Neutrophil (primary cell): Measurements from ENCODE around the gene LGALS3BP.

Experiments
- H3K27ac ChIP-seq: fragments of 200-600 bp; sonication (generic); 2 replicates; pipeline ENCODE4 v1.5.1; 2016; ENCODE audit warnings: mild to moderate bottlenecking, moderate library complexity
- H3K27me3 ChIP-seq: fragments of 200-600 bp; sonication (generic); 2 replicates; pipeline ENCODE4 v1.6.0; 2016; ENCODE audit warnings: mild to moderate bottlenecking
- H3K36me3 ChIP-seq: fragments of 200-600 bp; sonication (generic); 2 replicates; pipeline ENCODE4 v1.5.1; 2017
- H3K4me1 ChIP-seq, 2 experiments: fragments of 200-600 bp in 1 of 2; sonication (generic) in 1 of 2; 1 replicate in 1 of 2; 2 replicates in 1 of 2; pipeline versions ENCODE4 v1.5.1 to v1.6.1; 2013 to 2016; ENCODE audit warnings: low read depth in 1 of 2, low read length in 1 of 2, mild to moderate bottlenecking in 1 of 2, moderate library complexity in 1 of 2; ENCODE audit not compliant: control insufficient read depth in 1 of 2, insufficient read depth in 1 of 2
- H3K4me3 ChIP-seq, 2 experiments: fragments of 200-600 bp in 1 of 2; sonication (generic) in 1 of 2; 1 replicate in 1 of 2; 2 replicates in 1 of 2; pipeline ENCODE4 v1.5.1; 2013 to 2016; ENCODE audit warnings: low read depth in 1 of 2, low read length in 1 of 2, mild to moderate bottlenecking in 1 of 2, moderate library complexity in 1 of 2
- H3K9me3 ChIP-seq: fragments of 200-600 bp; sonication (generic); 2 replicates; pipeline ENCODE4 v1.5.1; 2016
- TF ChIP-seq, protein P1 (sequence below): fragments of 200-600 bp; sonication (generic); IDR thresholded peaks from 2 replicates; pipeline ENCODE4 v1.5.1; 2016; ENCODE audit warnings: antibody characterized with exemption

The LGALS3BP gene

DNA sequence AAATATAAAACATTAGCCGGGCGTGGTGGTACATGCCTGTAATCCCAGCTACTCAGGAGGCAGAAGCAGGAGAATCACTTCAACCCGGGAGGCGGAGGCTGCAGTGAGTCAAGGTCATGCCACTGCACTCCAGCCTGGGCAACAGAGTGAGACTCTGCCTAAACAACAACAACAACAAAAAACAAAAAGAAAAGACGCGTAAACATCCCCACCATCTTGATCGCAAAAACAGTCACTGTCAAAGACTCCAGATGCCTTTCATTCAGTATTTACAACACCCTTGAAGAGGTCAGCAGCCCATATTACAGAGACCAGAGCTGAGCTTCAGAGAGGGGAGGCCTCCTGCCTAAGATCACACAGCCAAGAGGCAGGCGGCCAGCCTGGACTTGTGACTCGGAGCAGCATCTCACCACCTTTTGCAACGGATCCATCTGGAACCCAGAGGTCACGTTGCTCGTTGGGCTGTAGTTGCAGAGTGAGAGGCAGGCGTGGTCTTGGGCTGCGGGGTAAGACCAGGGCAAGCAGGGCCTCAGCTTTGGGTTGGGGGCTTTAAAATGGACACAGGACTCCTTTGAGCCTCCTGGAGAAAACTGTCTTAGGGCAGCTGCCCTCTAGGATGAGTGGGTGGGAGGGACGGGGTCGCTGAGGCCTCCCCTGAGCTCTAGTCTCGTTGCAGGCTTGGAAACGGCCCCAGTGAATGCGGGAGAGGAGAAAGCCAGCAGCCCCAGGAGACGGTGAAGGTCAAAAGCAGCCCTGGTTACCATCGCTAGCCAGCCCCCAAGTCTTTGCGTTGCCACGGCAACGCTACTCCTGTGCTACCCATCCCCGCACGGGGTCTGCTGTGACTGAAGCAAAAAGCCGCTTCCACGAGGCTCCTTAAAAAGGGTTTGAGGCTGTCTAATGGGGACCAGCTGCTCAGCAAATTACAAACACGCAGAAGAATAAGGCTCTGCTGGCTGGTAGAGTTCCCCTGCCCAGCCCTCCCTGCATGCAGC, 26.1 kb downstream of the LGALS3BP start:
- Histone ChIP-seq H3K27me3 (no peaks in the 10 kb centered on the region), H3K9me3 (no peaks in the 10 kb centered on the region), H3K36me3 (no peaks in the 10 kb centered on the region), H3K4me3 (no peak overlapping the region), H3K27ac (no peak overlapping the region), H3K4me1 (no peaks in the 10 kb centered on the region)
- TF ChIP-seq, protein P1, sequence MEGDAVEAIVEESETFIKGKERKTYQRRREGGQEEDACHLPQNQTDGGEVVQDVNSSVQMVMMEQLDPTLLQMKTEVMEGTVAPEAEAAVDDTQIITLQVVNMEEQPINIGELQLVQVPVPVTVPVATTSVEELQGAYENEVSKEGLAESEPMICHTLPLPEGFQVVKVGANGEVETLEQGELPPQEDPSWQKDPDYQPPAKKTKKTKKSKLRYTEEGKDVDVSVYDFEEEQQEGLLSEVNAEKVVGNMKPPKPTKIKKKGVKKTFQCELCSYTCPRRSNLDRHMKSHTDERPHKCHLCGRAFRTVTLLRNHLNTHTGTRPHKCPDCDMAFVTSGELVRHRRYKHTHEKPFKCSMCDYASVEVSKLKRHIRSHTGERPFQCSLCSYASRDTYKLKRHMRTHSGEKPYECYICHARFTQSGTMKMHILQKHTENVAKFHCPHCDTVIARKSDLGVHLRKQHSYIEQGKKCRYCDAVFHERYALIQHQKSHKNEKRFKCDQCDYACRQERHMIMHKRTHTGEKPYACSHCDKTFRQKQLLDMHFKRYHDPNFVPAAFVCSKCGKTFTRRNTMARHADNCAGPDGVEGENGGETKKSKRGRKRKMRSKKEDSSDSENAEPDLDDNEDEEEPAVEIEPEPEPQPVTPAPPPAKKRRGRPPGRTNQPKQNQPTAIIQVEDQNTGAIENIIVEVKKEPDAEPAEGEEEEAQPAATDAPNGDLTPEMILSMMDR = no peak

DNA sequence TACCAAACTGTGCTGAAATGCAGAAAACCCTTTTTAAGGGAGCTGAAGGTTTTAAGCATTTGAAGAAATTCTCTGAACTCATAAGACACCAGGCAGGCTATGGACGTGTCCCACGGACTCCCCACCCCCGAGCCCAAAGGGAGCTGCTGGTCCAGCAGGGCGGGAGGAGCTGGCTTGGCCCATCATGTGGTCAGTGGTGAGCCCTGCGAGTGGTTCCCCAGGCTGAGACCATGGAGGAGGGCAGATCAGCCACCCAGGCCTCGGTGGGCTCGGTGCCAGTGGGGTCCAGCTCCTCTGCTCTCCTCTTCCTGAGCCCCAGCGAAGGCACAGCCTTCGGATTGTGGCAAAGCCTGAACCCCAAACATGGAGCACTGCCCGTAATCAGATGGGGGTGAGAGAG, 27.0 kb downstream of the LGALS3BP start:
- H3K27me3 ChIP-seq = no peaks in the 10 kb centered on the region
- TF ChIP-seq, protein P1 = no peak

DNA sequence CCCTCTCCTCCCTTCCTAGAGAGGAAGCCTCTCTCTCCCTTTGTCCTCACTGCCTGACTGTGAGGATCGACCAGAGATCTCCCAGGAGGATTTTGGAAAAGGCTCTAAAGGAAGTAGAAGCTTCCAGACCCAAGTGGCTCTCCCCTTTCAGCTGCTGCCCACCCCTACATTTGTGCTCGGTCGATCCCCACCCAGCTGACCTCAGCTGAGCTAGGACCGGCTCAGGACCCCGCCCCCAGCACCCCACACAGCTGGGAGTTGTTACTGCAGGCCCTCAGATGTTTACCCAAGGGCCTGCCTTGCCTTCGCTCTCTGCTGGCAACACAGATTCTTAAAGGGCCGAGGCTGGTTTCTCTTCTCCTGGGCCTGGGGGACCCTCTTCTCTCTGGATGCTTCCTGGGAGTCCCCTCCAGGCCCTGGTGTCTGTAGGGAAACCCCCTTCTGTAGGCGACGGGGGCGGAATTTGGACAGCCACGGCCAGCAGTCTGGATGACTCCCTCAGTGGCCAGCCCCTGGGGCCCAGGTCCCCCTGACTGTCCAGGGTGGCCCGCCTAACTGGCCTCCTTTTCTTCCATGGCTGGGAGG, 27.7 kb downstream of the LGALS3BP start:
- Histone ChIP-seq H3K9me3 (no peaks in the 10 kb centered on the region), H3K4me3 (no peak overlapping the region), H3K36me3 (no peaks in the 10 kb centered on the region), H3K27ac (no peak overlapping the region), H3K4me1 (no peaks in the 10 kb centered on the region), H3K27me3 (no peaks in the 10 kb centered on the region)
- TF ChIP-seq, protein P1 = no peak

More for the DNA sequence above, 27.0 kb downstream of the LGALS3BP start:
- Histone ChIP-seq H3K4me3 (no peak overlapping the region), H3K36me3 (no peaks in the 10 kb centered on the region), H3K27ac (no peak overlapping the region), H3K4me1 (no peaks in the 10 kb centered on the region), H3K9me3 (no peaks in the 10 kb centered on the region)

DNA sequence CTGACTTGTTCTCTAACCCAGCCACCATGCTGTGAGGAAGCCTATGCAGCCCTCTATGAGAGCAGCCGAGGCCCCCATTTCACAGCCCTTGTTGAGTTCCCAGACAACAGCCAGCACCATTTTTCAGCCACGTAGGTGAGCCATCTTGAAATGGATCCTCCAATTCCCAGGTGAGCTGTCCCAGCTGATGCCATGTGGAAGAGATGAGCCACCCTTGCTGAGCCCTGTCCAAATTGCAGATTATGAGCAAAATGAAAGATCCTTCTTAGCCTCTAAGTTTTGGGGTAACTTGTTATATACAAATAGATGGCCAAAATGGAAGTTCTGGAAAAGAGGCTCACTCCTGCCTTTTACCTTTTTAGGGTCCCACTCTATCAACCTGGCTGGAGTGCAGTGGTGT, 28.9 kb downstream of the LGALS3BP start:
- TF ChIP-seq, protein P1 = no peak
- no peaks in the 10 kb centered on the region for H3K9me3 ChIP-seq
- H3K27me3 ChIP-seq = no peaks in the 10 kb centered on the region
- no peaks in the 10 kb centered on the region for H3K36me3 ChIP-seq
- no peak overlapping the region for H3K27ac ChIP-seq
- no peaks in the 10 kb centered on the region for H3K4me1 ChIP-seq
- H3K4me3 ChIP-seq = no peak overlapping the region

DNA sequence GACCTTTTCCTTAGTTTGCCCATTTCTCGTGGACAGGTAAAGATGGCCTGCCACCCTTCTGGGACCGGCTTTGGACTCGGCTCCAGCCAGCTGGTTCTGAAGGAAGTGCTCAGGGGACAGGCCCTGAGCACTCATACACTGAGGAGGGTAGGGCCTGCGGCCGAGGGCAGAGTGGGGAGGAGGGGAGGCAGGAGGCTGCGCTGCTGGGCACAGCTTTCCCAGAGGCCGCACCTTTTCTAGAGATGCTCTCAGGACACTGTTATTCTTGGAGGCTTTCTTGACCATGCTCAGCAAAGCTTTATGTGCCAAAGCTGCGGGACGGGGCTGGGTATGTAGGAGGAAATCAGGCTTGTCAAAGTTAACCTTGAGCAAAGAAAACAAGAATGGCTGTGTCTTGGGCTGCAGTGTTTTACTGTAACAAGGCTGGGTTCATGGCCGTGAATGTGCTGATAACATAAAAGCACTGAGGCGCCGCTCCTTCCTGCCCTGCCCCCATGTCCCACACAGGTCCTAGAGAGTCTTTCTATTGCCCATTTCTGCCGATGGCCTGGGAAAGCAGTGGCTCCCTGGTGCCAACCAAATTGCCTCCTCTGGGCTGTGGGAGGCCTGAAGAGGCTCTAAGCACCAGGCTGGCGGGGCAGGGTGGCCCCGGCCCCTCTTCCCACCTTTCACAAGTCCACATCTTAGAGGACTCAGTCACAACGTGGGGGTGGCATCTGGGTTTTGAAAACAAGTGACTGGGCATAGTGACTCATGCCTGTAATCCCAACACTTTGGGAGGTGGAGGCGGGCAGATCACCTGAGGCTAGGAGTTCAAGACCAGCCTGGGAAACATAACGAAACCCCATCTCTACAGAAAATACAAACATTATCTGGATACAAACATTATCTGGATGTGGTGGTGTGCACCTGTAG, 32.2 kb downstream of the LGALS3BP start:
- Histone ChIP-seq H3K36me3 (no peaks in the 10 kb centered on the region), H3K4me1 (no peaks in the 10 kb centered on the region), H3K27me3 (no peaks in the 10 kb centered on the region), H3K9me3 (no peaks in the 10 kb centered on the region), H3K4me3 (no peak overlapping the region), H3K27ac (no peak overlapping the region)
- TF ChIP-seq, protein P1 = no peak
